ENCODE data around the gene XPO4.

Gene XPO4

GRCh38 chr13:20940083-20940482 lies 37.5 kb upstream of the XPO4 start:
- Histone ChIP-seq H2AFZ (ENCODE audit: low read depth, low read length, severe bottlenecking) (no peak overlapping the region), H3K79me2 (ENCODE audit: insufficient read depth, low read length) (no peaks in the 10 kb centered on the region), H3K4me3 (ENCODE audit: insufficient read depth, low read length, poor library complexity, severe bottlenecking) (no peak overlapping the region), H3K36me3 (ENCODE audit: low read length) (no peaks in the 10 kb centered on the region), H3K27me3 (ENCODE audit: low read length) (no peaks in the 10 kb centered on the region), H3K9me2 (replicated peaks; ENCODE audit: insufficient read depth, low read length) (no peaks in the 10 kb centered on the region), H3K9ac (ENCODE audit: low read length) (no peak overlapping the region), H3K9me3 (ENCODE audit: insufficient read depth, low read length) (no peaks in the 10 kb centered on the region), H3K27ac (ENCODE audit: low read depth, low read length) (no peak overlapping the region), H3K4me2 (ENCODE audit: low read depth, low read length, poor library complexity, severe bottlenecking) (no peak overlapping the region), H4K20me1 (ENCODE audit: low read depth, low read length) (no peaks in the 10 kb centered on the region), H3F3A (ENCODE audit: insufficient read depth) (no peaks in the 10 kb centered on the region)
- TF ChIP-seq EZH2phosphoT487 (conservative IDR thresholded peaks at IDR 0.05; ENCODE audit: low read length) (no peak), CTCF (IDR thresholded peaks at IDR 0.05; ENCODE audit: insufficient read depth, low read length, poor library complexity, severe bottlenecking) (no peak)

DNA sequence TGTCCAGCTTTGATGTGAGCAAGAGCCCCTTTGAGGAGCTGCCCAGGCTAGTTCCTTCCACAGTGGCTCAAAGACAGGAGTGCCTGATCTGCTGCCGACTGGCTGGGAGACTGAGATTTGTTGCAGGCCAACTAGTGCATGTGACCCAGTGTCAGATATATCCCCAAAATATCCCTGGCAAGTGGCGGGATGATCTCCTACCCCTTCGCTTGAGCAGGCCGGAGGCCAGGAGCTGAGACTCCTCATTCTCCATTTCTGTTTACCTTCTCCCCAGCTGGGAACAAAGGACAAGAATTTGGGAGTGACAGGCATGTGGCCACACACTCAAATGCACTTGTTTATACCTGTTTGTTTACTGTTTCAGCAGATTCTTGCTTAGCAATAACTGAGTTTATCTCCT lies 37.1 kb upstream of the XPO4 start:
- Histone ChIP-seq H3K9ac (ENCODE audit: low read length) (no peak overlapping the region), H3K9me3 (ENCODE audit: insufficient read depth, low read length) (no peaks in the 10 kb centered on the region), H2AFZ (ENCODE audit: low read depth, low read length, severe bottlenecking) (no peak overlapping the region), H3K4me3 (ENCODE audit: insufficient read depth, low read length, poor library complexity, severe bottlenecking) (no peak overlapping the region), H3K4me2 (ENCODE audit: low read depth, low read length, poor library complexity, severe bottlenecking) (no peak overlapping the region), H3K79me2 (ENCODE audit: insufficient read depth, low read length) (no peaks in the 10 kb centered on the region), H3K36me3 (ENCODE audit: low read length) (no peaks in the 10 kb centered on the region), H3K9me2 (replicated peaks; ENCODE audit: insufficient read depth, low read length) (no peaks in the 10 kb centered on the region), H3F3A (ENCODE audit: insufficient read depth) (no peaks in the 10 kb centered on the region), H4K20me1 (ENCODE audit: low read depth, low read length) (no peaks in the 10 kb centered on the region), H3K27me3 (ENCODE audit: low read length) (no peaks in the 10 kb centered on the region), H3K27ac (ENCODE audit: low read depth, low read length) (no peak overlapping the region)
- no peak for TF ChIP-seq CTCF (IDR thresholded peaks at IDR 0.05; ENCODE audit: insufficient read depth, low read length, poor library complexity, severe bottlenecking)
- TF ChIP-seq EZH2phosphoT487 (conservative IDR thresholded peaks at IDR 0.05; ENCODE audit: low read length): no peak

- Histone ChIP-seq H3K9ac (ENCODE audit: low read length) (no peak overlapping the region), H3K27ac (ENCODE audit: low read depth, low read length) (no peak overlapping the region), H3K4me2 (ENCODE audit: low read depth, low read length, poor library complexity, severe bottlenecking) (no peak overlapping the region), H3F3A (ENCODE audit: insufficient read depth) (no peaks in the 10 kb centered on the region), H3K9me2 (replicated peaks; ENCODE audit: insufficient read depth, low read length) (no peaks in the 10 kb centered on the region), H2AFZ (ENCODE audit: low read depth, low read length, severe bottlenecking) (no peak overlapping the region), H3K27me3 (ENCODE audit: low read length) (no peaks in the 10 kb centered on the region), H3K36me3 (ENCODE audit: low read length) (no peaks in the 10 kb centered on the region), H3K9me3 (ENCODE audit: insufficient read depth, low read length) (no peaks in the 10 kb centered on the region), H4K20me1 (ENCODE audit: low read depth, low read length) (no peaks in the 10 kb centered on the region), H3K79me2 (ENCODE audit: insufficient read depth, low read length) (no peaks in the 10 kb centered on the region), H3K4me3 (ENCODE audit: insufficient read depth, low read length, poor library complexity, severe bottlenecking) (no peak overlapping the region)
- TF ChIP-seq EZH2phosphoT487 (conservative IDR thresholded peaks at IDR 0.05; ENCODE audit: low read length) (no peak), CTCF (IDR thresholded peaks at IDR 0.05; ENCODE audit: insufficient read depth, low read length, poor library complexity, severe bottlenecking) (no peak)
Measured at GRCh38 chr13:20938302-20938701, 35.8 kb upstream of the XPO4 start.

All from SU-DHL-6 (cell line).